ENCODE measurements around the gene DFFA.
"Not testable (repeated sequence)": the region's sequence is repeated elsewhere in the genome, so short reads cannot be mapped to it uniquely, and the experiment has no call there.

Gene DFFA

DNA sequence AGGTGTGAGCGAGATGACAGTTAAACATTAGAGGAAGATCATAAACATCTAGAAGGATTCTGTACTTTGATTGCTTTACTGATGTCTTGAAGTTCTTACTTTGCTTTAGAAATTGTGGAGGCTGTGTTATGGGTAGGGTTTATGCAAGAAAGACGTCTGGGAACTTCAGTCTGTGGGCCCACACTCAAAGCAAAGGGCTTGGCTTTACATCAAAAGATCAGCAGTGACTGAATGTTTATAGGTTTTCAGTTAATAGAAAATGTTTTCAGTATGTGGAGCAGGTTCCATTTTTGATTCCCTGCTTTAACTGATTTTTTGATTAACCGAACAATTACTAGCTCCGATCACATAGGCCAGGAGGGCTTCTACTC, 34.3 kb upstream of the DFFA start:
- Histone ChIP-seq H3K27ac (no peak overlapping the region), H4K20me1 (peaks cover 100% of the 10 kb centered on the region), H3K4me1 (peaks cover 51% of the 10 kb centered on the region), H3K4me3 (no peak overlapping the region), H3K9ac (no peak overlapping the region), H3K36me3 (0 out of 2 replicates have a peak, but pooled peaks cover 4% of the 10 kb centered on the region), H3K4me2 (no peak overlapping the region), H3K27me3 (no peaks in the 10 kb centered on the region), H3K9me3 (no peaks in the 10 kb centered on the region)
- no peak for TF ChIP-seq Cebpa-rat (IDR thresholded peaks at IDR 0.05)

DNA sequence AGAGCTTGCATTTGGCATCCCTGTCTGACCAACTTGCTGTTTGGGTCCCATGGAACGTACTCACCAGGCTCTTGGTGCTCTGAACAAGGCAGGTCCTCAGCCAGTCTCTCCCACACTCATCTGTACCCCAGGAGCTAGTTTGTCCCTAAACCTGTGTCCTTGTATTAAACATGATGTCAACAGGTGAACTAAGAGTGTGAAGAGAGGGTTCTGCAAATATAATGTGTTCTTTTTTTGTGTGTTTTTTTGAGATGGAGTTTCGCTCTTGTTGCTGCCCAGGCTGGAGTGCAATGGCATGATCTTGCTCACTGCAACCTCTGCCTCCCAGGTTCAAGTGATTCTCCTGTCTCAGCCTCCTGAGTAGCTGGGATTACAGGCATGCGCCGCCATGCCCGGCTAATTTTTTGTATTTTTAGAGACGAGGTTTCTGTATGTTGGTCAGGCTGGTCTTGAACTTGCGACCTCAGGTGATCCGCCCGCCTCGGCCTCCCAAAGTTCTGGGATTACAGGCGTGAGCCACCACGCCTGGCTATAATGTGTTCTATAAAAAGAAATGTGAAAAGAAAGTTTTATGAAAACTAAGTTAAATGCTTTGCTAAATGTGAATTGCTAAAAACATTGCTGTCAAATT, 33.8 kb upstream of the DFFA start:
- not testable (repeated sequence) for H3K27me3 ChIP-seq, H3K36me3 ChIP-seq, H3K9me3 ChIP-seq, H3K4me2 ChIP-seq, H3K9ac ChIP-seq, H3K4me3 ChIP-seq, H3K27ac ChIP-seq
- Histone ChIP-seq H4K20me1 (peaks cover 100% of the 10 kb centered on the region), H3K4me1 (peaks cover 46% of the 10 kb centered on the region)

DNA sequence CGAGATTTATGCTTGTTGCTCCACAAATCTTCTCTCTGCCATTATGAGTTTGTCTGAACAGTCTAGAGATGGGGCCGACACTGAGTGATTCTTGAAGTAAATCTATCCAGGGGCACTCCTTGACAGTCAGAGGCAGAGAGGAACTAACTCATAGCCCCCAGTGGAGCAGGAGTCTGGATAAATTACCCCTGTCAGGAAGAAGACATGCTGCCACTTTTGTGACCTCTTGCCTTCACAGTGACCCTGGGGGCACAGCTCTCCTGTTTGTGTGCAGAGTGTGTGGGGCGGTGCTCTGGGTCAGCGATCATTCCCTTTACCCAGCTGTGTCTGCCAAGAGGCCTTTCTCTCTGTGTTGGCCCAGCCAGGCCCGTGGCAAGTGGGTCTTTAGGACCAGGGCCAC, 31.9 kb upstream of the DFFA start:
- Histone ChIP-seq H3K27me3 (no peaks in the 10 kb centered on the region), H3K4me1 (peaks cover 27% of the 10 kb centered on the region), H3K9ac (no peak overlapping the region), H3K27ac (no peak overlapping the region), H3K9me3 (no peaks in the 10 kb centered on the region), H4K20me1 (peaks cover 100% of the 10 kb centered on the region), H3K4me2 (no peak overlapping the region), H3K4me3 (no peak overlapping the region), H3K36me3 (0 out of 2 replicates have a peak, but pooled peaks cover 4% of the 10 kb centered on the region)
- no peak for TF ChIP-seq Cebpa-rat (IDR thresholded peaks at IDR 0.05)

DNA sequence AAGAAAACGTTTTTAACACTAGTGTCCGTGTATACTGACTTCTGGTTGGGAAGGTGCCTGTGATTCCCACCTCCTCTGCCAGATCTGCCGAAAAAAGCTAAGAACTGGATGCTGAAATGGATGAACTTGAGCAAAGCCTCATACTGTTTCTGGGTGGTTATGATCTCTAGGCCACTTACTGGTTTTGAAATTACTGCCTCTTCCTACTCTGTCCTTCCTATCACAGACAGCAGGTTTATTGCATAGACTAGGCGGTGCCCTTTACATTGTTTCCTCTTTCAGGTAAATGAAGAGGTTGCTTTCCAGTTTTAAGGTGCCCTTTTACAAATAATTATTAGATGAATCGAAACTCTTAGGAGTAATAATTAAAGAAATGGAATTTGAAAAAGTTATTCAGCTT, 29.9 kb upstream of the DFFA start:
- H3K36me3 ChIP-seq = peaks cover 6% of the 10 kb centered on the region
- H3K27me3 ChIP-seq = no peaks in the 10 kb centered on the region
- H3K9ac ChIP-seq = no peak overlapping the region
- H3K4me3 ChIP-seq = no peak overlapping the region
- peaks cover 100% of the 10 kb centered on the region for H4K20me1 ChIP-seq
- no peak for TF ChIP-seq Cebpa-rat (IDR thresholded peaks at IDR 0.05)
- H3K27ac ChIP-seq = no peak overlapping the region
- no peak overlapping the region for H3K4me2 ChIP-seq
- no peaks in the 10 kb centered on the region for H3K9me3 ChIP-seq
- H3K4me1 ChIP-seq = peaks cover 6% of the 10 kb centered on the region; the same call in 1 of the 2 replicates

DNA sequence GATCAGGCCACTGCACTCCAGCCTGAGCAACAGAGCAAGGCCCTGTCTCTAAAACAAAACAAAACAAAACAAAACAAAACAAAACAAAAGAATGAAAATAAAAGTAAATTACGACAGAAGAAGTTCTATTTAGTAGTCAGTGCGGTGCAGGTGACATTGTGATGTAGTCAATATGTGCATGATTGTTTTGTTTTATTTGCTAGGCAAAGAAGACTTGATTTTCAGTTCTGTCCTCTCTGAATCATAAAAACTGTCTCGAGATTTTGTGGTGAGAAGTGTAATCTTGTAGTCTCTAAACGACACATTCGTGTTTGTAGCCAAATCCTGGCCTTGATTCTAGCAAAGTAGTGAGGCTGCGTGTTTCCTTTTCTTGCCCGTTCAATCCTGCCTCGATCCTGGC, 25.9 kb upstream of the DFFA start:
- H4K20me1 ChIP-seq = peaks cover 97% of the 10 kb centered on the region
- H3K9ac ChIP-seq = no peak overlapping the region
- H3K4me1 ChIP-seq = peaks cover 24% of the 10 kb centered on the region
- no peak for TF ChIP-seq Cebpa-rat (IDR thresholded peaks at IDR 0.05)
- no peak overlapping the region for H3K4me2 ChIP-seq
- peaks cover 19% of the 10 kb centered on the region for H3K36me3 ChIP-seq
- no peak overlapping the region for H3K4me3 ChIP-seq
- no peaks in the 10 kb centered on the region for H3K27me3 ChIP-seq
- H3K9me3 ChIP-seq = no peaks in the 10 kb centered on the region
- H3K27ac ChIP-seq = no peak overlapping the region

DNA sequence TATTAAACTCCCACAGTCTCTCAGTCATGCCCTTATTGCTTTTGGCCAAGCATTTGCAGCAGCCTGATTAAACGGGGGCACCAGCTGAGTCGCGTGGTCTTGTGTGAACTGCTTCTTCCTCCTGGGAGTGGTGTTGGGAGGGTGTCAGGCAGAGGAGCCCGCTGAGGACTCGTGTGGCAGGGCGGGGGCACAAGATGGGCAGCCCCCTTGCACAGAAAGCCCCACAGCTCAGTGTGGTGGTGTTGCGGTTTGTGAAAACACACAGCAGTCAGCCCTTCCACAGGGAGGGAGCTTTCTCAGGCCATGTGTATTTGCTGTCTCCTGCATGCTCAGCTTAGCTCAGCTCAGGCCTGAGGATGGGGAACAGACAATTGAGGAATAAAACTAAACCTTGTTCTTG, 24.8 kb upstream of the DFFA start:
- H3K4me2 ChIP-seq = no peak overlapping the region

DNA sequence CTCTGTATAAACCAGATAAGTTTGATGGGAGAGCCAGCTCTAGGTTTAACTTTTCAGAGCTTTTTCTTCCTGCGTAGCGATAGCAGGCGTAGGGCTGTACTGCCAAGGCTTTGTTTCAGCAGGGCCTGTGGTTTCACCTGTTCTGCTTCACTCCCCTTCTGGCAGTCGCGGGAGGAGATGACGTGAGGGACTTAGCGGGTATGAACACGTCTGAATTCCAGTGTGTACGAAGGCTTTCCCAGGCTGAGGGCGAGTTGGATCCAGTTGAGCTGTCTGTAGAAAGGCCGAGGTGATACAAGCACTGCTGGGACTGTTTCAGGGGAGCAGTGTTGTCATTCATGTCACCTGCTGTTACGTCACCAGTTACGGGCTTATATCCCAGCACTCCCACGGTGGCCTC, 23.6 kb upstream of the DFFA start:
- peak overlapping the region; percentile 89 for H3K4me2 ChIP-seq
- H3K9ac ChIP-seq = peak overlapping the region; percentile 43; the same call in 1 of the 2 replicates
- no peak overlapping the region; the same call in 1 of the 2 replicates for H3K27ac ChIP-seq

More for the DNA sequence above, 24.8 kb upstream of the DFFA start:
- Histone ChIP-seq H3K27ac (no peak overlapping the region), H3K27me3 (no peaks in the 10 kb centered on the region), H4K20me1 (peaks cover 95% of the 10 kb centered on the region), H3K4me1 (peaks cover 24% of the 10 kb centered on the region), H3K9ac (no peak overlapping the region), H3K4me3 (no peak overlapping the region), H3K36me3 (peaks cover 19% of the 10 kb centered on the region), H3K9me3 (no peaks in the 10 kb centered on the region)
- no peak for TF ChIP-seq Cebpa-rat (IDR thresholded peaks at IDR 0.05)

DNA sequence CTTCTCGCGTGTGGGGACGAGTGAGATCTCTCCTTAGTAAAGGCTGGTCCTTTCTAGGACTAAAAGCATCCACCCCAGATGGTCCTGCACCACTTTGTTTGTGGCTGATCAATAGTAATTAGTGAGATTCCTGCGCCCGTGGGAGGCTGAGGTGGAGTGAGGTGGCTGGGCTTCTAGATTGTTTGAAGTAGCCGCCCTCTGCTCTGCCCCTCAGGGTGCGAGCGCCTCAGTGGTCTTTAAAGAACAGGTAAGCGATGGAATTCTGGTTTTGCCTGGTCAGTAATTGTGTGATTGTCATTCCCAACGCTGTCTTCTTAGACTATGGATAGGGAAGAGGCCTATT, 23.1 kb upstream of the DFFA start:
- H3K4me2 ChIP-seq = peak overlapping the region; percentile 89
- no peaks in the 10 kb centered on the region for H3K9me3 ChIP-seq
- peaks cover 24% of the 10 kb centered on the region for H3K4me1 ChIP-seq
- H3K4me3 ChIP-seq = peak overlapping the region; percentile 57; the same call in 1 of the 2 replicates
- no peaks in the 10 kb centered on the region for H3K27me3 ChIP-seq
- peak overlapping the region; percentile 43; the same call in 1 of the 2 replicates for H3K9ac ChIP-seq
- no peak for TF ChIP-seq Cebpa-rat (IDR thresholded peaks at IDR 0.05)
- no peak overlapping the region; the same call in 1 of the 2 replicates for H3K27ac ChIP-seq
- peaks cover 15% of the 10 kb centered on the region for H3K36me3 ChIP-seq
- peaks cover 95% of the 10 kb centered on the region for H4K20me1 ChIP-seq

More for the DNA sequence above, 23.6 kb upstream of the DFFA start:
- H3K4me1 ChIP-seq = peaks cover 24% of the 10 kb centered on the region
- peaks cover 14% of the 10 kb centered on the region for H3K36me3 ChIP-seq
- peaks cover 95% of the 10 kb centered on the region for H4K20me1 ChIP-seq
- TF ChIP-seq Cebpa-rat (IDR thresholded peaks at IDR 0.05) = no peak
- no peaks in the 10 kb centered on the region for H3K27me3 ChIP-seq
- no peaks in the 10 kb centered on the region for H3K9me3 ChIP-seq
- H3K4me3 ChIP-seq = peak overlapping the region; percentile 57; the same call in 1 of the 2 replicates

DNA sequence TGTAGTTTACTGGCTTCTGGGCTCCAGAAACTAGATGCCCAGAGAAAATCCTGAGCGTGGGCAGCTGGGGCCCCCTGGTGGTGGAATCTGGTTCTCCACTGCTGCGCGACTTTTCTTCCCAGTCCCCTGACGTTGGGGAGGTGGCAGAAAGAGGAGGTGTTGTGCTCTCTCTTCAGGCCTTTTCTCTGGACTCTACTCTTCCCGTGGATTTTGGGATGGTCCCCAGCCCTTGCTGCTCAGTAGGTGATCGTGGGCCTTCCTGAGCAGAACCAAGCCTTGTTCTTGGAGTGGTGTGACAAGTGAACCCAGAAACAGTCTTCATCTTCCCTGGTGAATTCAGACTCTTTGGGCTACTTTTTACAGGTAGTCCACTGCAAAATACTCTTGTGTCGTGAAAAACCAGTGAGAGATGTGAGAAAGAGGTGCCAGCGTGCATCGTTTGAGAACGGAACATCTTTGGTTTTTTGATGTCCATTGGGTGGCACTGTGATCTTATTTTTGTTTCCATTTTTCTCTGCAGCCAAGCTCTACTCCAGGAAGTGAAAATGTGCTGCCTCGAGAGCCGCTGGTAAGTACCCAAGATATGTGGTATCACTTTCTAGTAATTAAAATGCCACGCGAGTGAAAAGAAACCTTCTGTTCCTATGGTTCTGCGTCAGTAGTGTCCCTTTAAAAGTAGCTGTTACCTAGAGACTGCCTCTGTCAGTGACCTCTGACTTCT, 22.6 kb upstream of the DFFA start:
- Histone ChIP-seq H4K20me1 (peaks cover 95% of the 10 kb centered on the region), H3K4me1 (peaks cover 24% of the 10 kb centered on the region), H3K4me3 (peak overlapping the region; percentile 57), H3K9me3 (no peaks in the 10 kb centered on the region), H3K36me3 (peaks cover 20% of the 10 kb centered on the region), H3K27me3 (no peaks in the 10 kb centered on the region), H3K9ac (peak overlapping the region; percentile 43; the same call in 1 of the 2 replicates), H3K27ac (no peak overlapping the region; the same call in 1 of the 2 replicates), H3K4me2 (peak overlapping the region; percentile 89)
- no peak for TF ChIP-seq Cebpa-rat (IDR thresholded peaks at IDR 0.05)

DNA sequence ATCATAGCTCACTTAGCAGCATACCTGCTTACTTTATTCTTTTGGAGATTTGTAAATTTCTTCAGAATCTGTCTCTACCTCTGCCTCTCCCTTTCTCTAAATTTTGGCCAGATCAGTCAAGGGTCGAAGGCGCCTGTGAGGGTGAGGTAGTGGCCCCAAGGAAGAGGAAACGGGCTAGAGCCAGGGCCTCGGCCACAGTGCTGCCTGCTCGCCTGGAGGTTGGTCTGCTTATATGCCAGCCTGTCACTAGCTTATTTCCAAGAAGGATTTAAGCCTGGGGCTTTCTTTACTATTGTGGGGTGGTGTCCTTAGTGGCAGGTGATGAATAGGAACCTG, 22.1 kb upstream of the DFFA start:
- H3K4me1 ChIP-seq = peaks cover 24% of the 10 kb centered on the region
- no peaks in the 10 kb centered on the region for H3K9me3 ChIP-seq
- H3K4me2 ChIP-seq = peak overlapping the region; percentile 89; the same call in 1 of the 2 replicates
- H3K36me3 ChIP-seq = peaks cover 25% of the 10 kb centered on the region
- no peak overlapping the region for H3K9ac ChIP-seq
- no peak overlapping the region for H3K27ac ChIP-seq
- H3K27me3 ChIP-seq = no peaks in the 10 kb centered on the region
- H4K20me1 ChIP-seq = peaks cover 95% of the 10 kb centered on the region
- TF ChIP-seq Cebpa-rat (IDR thresholded peaks at IDR 0.05) = no peak
- H3K4me3 ChIP-seq = no peak overlapping the region

Measured in BLaER1 (cell line).